ENCODE measurements around the gene MMP24OS. TPM values are rescaled to one million over a fixed set of nuclear protein-coding genes. Genes with fewer than 3 reads are reported as not detected.

Gene MMP24OS
- total and polyA plus RNA-seq, 3 donors from 2014 or later = 16.4 to 45.9 (median 35.1) TPM

- Histone ChIP-seq H3K4me3 (no peak overlapping the region), H3K27ac (no peak overlapping the region), H3K4me1 (no peaks in the 10 kb centered on the region), H3K27me3 (no peaks in the 10 kb centered on the region), H3K36me3 (ENCODE audit: low read depth, missing control alignments) (no peaks in the 10 kb centered on the region), H3K9me3 (no peaks in the 10 kb centered on the region)
- no peak for DNase-seq
- no peak for TF ChIP-seq CTCF (IDR thresholded peaks at IDR 0.05)
- TF ChIP-seq POLR2A (IDR thresholded peaks at IDR 0.05) = no peak
- WGBS, 2 donors = 83 to 84% methylated on average over 8 of the region's 8 CpGs
- intact Hi-C loops (cut with DNase I; ENCODE audit: low total_unique reads) = loop anchor here (5.0 kb wide), 1 partner anchor 147 kb away; no protein-coding TSS in a partner anchor
These were observed 17.1 kb upstream of the MMP24OS start for GRCh38 chr20:35295058-35295457.

DNA sequence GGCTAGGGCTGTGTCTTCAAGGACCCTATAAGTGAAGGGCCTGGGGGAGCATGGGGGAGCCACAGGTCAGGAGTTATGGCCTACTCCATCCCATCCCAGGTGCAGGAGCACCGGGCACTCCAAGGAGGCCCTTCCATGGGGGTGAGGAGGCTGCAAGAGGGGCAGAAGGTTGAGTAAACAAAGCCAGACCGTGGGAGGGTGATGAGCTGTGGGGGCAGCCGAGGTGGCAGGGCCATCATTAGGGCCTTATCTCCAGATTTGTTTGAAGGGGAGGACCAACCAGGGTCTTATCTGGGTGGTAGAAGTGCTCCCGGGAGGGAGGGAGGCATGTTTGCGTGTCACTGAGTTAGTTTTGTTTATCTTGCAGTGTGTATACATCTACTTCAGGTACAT, 16.4 kb upstream of the MMP24OS start:
- Histone ChIP-seq H3K36me3 (ENCODE audit: low read depth, missing control alignments) (no peaks in the 10 kb centered on the region), H3K4me1 (no peaks in the 10 kb centered on the region), H3K27me3 (no peaks in the 10 kb centered on the region), H3K9me3 (no peaks in the 10 kb centered on the region), H3K4me3 (no peak overlapping the region), H3K27ac (no peak overlapping the region)
- intact Hi-C loops (cut with DNase I; ENCODE audit: low total_unique reads) = no loop called here
- WGBS, 2 donors = 41 to 60% methylated on average over 5 of the region's 5 CpGs
- no peak for DNase-seq
- TF ChIP-seq CTCF (IDR thresholded peaks at IDR 0.05) = no peak
- no peak for TF ChIP-seq POLR2A (IDR thresholded peaks at IDR 0.05)

DNA sequence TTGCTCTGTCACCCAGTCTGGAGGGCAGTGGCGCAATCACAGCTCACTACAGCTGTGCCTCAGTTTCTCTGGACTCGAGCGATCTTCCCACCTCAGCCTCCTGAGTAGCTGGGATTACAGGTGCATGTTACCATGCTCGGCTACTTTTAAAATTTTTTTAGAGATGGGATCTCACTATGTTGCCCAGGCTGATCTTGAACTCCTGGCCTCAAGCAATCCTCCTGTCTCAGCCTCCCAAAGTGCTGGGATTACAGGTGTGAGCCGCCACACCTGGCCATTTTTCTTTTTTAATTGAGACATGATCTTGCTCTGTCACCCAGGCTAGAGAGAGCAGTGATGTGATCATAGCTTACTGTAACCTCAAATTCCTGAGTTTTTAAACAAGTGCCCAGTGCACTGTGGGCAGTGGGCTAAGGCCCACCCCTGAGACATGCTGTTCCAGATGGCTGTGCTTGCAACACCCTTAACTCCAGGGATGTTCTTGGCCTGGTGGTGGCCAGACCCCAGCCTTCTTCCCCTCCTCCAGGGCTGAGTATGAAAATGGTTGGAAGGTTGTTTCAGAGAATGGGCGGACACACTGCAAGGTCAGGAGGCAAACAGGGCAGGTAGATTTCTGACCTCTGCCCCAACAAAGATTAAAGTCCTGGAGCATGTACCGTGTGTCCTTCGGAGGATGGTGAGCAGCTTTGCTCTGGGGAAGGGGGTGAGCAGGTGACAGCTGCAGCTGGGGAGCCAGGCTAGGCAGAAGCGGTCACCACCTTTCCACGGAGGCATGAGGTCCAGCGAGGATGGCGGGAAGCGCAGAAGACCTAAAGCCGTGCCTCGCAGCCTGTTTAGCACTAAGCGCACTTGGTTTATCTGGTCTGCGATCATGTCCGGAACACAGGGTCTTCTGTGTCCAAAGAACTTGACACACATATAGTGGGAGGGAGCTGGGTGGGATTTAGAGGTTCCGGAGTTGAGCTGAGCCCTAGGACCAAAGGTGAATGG, 15.7 kb upstream of the MMP24OS start:
- 86 to 93% methylated on average over 19 of the region's 19 CpGs for WGBS, 2 donors
- DNase-seq = no peak
- H3K4me1 ChIP-seq = no peaks in the 10 kb centered on the region
- no peak overlapping the region for H3K27ac ChIP-seq
- no peak overlapping the region for H3K4me3 ChIP-seq
- no peaks in the 10 kb centered on the region for H3K36me3 ChIP-seq (ENCODE audit: low read depth, missing control alignments)
- TF ChIP-seq POLR2A (IDR thresholded peaks at IDR 0.05) (no peak), CTCF (IDR thresholded peaks at IDR 0.05) (no peak)
- H3K27me3 ChIP-seq = no peaks in the 10 kb centered on the region
- no peaks in the 10 kb centered on the region for H3K9me3 ChIP-seq
- intact Hi-C loops (cut with DNase I; ENCODE audit: low total_unique reads) = no loop called here

- DNase-seq = no peak
- intact Hi-C loops (cut with DNase I; ENCODE audit: low total_unique reads) = no loop called here
- Histone ChIP-seq H3K4me3 (no peak overlapping the region), H3K9me3 (no peaks in the 10 kb centered on the region), H3K27ac (no peak overlapping the region), H3K4me1 (no peaks in the 10 kb centered on the region), H3K27me3 (no peaks in the 10 kb centered on the region), H3K36me3 (ENCODE audit: low read depth, missing control alignments) (no peaks in the 10 kb centered on the region)
- TF ChIP-seq CTCF (IDR thresholded peaks at IDR 0.05) = no peak
- no peak for TF ChIP-seq POLR2A (IDR thresholded peaks at IDR 0.05)
- 67 to 68% methylated on average over 19 to 23 of the region's 23 CpGs for WGBS, 2 donors
These were observed 14.8 kb upstream of the MMP24OS start for GRCh38 chr20:35292504-35293285.
